HG03378 (cell line): ENCODE results near the gene CD9.

Experiments used
- ATAC-seq: cut with Tn5 transposase; IDR thresholded peaks from one replicate; pipeline ENCODE4 v1.9.1; 2021; ENCODE audit warnings: mild to moderate bottlenecking, moderate library complexity; ENCODE audit not compliant: unreplicated experiment

Gene CD9

DNA sequence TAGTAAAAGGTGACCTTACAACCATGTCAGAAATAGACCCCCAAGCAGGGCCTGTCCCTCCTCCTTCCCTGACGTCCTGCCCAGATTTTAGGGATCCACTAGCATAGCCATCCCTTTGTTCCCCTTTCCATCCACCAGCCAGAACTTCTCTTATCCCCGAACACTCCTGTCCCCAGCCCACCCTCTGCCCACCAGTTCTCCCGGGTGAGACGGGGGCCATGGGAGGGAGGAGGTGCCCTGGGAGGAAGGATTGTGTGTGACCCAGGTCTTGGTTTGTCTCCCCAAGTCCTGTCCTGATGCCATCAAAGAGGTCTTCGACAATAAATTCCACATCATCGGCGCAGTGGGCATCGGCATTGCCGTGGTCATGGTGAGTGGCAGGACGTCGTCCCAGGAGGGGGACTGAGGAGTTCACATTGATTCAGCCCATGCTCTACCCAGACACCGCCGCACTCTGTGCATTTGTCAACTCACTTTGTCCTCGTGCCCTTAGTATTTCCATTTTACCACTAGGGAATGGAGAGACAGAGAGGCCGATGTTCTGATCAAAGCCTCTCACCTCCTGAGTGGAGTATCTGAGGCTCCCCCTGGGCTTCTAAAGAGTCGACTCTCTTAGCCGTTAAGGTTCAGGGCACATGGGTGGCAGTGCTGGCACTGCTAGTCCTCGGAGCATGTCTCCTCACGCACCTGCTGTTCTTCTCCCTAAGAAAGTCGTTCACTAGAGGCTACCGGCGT lies 35.9 kb downstream of the CD9 start:
- no peak for ATAC-seq

DNA sequence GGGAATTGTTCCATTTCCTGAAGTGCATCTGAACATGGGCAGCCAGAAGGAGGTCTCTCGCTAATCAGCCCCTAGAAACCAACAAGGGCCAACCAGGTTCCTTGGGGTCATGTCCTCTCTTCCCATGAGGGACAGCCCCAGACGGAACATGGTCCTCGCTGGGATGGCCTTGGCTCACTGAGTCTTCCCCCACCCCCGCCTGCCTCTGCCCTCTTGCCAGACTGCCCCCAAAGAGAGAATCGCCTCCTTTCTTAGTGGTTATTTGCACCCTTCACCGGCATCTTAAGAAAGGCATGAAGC lies 36.4 kb downstream of the CD9 start:
- ATAC-seq = no peak

DNA sequence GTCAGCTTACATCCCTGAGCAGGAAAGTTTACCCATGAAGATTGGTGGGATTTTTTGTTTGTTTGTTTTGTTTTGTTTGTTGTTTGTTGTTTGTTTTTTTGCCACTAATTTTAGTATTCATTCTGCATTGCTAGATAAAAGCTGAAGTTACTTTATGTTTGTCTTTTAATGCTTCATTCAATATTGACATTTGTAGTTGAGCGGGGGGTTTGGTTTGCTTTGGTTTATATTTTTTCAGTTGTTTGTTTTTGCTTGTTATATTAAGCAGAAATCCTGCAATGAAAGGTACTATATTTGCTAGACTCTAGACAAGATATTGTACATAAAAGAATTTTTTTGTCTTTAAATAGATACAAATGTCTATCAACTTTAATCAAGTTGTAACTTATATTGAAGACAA lies 37.6 kb downstream of the CD9 start:
- ATAC-seq = no peak

DNA sequence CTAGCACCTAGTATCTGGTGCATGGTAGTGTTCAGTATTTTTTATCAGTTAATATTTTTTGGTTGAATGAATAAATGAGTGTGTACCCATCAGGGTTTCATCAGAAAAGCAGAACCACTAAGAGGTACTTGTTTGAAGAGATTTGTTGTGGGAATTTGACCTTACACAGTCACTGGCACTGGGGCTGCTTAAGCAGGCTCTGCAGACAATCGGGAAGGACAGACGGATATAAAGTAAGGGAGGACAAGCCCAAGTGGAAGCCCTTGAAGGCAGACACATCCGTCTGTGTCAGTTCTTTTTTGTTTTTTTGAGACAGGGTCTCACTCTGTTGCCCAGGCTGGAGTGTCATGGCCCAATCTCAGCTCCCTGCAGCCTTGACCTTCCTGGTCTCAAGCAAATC lies 38.7 kb downstream of the CD9 start:
- ATAC-seq = no peak

DNA sequence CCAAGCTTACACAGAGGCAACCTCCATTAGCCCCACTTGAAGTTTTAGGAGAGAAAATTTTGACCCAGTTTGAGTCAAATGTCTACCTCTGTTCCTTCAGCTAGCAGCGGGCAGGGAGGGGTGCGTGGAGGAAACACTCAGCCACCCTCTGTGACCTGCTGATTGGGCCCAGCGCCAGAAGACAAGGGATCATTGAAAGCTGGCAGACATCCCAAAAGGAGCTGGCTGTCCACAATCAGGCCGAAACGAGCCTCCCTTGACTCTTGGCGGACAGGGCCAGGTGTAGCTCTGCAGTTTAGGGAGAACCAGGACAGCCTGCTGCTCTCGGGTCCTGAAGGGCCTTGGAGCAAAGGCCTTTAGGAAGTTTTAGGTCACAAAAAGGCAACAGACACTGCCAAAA lies 41.3 kb downstream of the CD9 start:
- ATAC-seq = no peak

DNA sequence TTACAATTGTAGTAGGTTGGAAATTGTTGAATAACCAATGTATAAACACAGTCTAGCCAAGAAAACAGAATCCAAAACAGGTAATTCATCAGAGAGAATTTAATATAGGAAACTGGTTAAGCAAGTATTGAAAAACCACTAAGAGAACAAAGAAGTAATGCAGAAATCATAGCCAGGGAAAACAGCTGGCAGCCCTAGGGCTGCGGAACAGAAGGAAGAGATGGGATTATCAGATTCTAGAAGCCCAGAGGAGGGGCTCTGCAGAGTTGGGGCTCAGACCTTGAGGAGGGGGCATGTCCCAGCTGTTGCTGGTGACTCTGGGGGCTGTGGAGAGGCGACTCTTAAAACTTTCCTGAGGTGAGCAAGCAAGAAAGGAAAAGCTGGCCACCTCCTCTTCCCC lies 49.4 kb downstream of the CD9 start:
- ATAC-seq = no peak

DNA sequence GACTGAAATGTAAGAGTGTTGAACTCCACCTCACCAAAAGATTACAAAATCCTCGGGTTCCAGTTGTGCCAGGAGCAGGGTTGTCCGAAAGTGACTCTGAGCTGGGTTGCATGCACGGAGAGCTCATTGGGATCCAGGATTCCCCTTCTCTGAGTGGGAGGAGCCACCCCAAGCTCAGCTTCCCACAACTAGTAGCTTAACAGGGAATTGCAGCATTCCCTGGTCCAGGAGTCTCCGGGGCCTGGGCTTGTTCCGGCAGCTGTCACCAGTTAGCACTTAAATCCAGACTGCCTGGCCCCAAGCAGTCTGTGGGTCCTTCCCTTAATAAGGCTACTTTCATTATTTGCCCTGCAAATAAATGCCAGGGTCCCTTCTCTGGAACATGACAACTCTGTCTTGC lies 50.1 kb downstream of the CD9 start:
- no peak for ATAC-seq

DNA sequence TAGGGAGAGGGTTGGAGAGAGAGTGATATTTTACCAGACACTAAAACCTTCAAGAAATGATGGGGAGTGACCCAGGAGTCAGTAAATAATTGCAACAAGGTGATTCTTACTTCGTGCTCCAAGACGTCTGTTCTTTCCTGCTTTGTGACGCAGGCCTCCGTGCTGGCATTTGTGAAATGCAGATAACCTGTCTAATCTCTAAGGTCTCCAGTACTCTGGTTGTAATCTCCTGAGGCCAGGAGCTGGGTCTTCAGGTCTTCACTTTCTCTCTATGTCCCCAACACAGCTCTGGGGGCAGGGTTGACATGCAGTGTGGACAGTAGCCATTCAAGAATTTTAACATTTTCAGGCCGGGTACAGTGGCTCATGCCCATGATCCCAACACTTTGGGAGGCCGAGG lies 53.1 kb downstream of the CD9 start:
- no peak for ATAC-seq

DNA sequence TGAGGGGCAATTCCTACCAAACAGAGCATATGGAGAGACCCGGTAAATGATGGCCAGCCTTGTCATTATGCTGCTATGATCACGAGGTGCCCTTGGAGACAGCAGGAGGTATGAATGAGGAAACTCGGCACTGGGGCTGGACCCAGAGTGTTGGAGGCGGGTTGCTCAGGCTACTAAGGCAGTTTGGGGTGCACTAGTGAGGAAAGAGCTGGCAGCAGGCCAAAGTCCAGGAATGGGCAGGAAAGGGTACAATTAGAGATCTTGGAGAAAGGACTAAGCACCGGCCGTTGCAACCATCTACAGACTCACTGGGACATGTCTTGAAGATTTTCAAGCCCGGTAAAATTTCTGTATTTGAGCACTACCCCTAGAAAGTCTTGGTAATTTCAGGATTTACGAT lies 54.3 kb downstream of the CD9 start:
- no peak for ATAC-seq

DNA sequence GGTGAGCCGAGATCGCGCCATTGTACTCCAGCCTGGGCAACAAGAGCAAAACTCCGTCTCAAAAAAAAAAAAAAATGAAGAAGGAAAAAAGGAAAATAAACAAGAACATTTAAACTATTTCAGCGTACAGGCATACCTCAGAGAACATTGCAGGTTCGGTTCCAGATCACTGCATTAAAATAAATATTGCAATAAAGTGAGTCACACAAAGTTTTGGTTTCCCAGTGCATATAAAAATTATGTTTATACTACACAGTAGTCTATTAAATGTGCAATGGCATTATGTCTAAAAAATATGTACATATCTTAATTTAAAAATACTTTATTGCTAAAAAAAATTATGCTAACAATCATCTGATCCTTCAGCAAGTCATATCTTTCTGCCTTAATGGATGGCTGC lies 56.8 kb downstream of the CD9 start:
- no peak for ATAC-seq

DNA sequence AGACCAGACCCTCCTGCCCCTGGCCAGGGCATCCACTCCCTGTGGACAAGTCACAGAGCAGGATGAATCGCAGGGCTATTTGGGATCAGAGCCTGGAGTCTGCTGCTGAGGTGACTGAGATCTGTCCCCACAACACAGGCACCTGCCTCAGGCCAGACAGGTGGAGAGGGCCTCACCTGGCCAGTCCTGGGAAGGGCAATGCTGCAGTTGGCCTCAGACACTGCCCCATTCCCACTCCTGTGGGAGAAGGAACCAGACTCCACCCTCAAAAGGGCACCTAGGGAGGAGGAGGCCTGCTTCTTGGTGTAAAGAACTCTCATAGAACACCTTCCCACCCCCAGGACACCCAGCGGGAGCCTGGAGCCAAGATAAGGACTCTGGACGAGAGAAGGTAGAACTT lies 62.0 kb downstream of the CD9 start:
- no peak for ATAC-seq

DNA sequence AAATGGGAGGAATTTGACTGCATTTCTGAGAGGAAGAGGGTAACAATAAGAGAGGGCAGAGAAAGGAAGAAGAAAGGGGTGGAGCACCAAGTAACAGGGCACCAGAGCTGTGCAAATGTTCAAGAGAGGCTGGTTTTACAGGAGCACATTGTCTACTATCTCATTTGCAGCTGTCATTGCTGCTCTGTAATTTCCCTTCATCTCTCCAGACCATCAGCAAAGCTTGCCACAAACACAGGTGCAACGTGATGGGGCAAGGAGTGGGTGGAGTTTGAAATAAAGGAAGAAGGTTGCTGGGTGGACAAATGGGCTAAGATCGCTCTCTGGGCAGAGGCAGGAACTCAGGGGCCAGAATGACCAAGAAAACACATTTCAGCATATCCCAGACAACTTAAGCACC lies 62.4 kb downstream of the CD9 start:
- no peak for ATAC-seq

DNA sequence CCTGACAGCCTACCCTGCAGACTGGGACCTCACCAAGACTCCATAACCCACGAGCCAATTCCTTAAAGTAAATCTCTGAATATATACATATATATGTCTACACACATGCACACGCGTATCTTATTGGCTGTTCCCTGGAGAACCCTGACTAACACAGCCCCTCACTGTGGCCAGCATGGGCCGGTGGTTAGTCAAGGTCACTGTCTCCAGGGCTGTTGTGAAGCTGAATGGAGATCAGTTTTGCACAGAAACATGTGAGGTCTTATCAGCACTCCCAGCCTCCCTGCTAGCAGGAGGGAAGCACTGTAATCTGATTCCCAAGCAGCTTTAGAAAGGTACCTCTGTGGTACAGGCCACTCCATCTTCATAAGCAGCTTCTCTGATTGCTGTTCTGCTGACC lies 63.7 kb downstream of the CD9 start:
- ATAC-seq = no peak

DNA sequence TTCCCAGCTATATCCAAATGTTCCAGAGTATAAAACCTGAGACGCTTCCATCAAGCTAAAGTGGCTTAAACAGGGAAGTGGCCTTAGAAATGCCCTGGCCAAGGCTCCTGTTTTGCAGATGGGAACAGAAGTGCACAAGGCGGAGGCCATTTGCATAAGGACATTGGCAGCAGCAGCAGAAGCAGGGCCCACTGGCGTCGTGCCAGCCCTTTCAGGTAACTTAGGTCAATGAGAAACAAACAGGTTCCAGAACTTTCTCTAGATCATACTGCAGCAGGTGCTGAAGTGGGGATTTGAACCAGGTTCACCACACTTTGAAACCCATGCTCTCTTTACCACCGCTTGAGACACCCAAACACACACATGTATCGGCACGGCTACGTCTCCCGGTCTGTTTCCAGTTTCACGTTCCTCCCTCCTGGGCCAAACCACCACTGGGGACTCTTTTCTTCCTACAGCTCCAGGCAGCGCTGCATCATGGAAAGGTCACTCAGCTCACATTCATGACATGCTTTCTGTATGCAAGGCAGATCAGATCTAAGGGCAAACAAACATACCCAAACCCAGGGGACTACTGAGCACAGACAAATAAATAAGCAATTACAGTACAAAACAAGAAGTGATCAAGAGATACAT lies 64.3 kb downstream of the CD9 start:
- ATAC-seq = no peak

DNA sequence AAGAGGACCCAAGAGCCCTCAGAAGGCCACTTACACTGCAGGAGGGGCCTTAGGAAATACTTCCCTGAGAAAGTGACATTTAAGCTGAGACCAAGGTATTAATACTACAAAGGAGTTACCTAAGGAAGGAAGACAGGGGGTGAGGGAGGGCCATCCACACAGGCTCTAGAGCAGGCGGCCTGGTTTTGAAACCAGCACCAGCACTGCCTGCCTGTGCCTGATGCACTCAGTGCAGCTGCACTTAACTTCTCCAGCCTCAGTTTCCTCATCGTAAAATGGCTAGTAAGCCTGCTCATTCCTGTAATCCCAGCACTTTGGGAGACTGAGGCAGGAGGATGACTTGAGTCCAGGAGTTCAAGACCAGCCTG lies 64.8 kb downstream of the CD9 start:
- ATAC-seq = no peak

DNA sequence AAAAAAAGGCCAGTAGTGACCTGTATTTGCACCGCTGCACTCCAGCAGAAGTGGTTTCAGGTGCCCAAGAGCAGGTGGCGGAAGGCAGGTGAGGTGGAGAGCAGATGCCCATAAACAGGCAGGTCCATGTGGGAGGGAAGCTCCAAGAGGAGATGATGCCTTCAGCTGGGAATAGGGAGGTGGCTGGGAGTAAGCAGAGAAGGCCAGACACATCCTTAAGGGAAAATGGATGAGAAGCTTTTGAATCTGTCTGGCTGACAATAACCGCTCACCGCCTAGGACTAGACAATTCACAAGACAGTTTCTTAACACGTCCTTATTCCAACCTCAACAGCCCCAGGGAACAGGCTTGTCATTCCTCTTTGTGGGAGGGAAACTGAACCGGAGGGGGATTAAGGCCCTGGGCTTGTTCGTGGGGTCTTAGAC lies 66.4 kb downstream of the CD9 start:
- ATAC-seq = no peak

DNA sequence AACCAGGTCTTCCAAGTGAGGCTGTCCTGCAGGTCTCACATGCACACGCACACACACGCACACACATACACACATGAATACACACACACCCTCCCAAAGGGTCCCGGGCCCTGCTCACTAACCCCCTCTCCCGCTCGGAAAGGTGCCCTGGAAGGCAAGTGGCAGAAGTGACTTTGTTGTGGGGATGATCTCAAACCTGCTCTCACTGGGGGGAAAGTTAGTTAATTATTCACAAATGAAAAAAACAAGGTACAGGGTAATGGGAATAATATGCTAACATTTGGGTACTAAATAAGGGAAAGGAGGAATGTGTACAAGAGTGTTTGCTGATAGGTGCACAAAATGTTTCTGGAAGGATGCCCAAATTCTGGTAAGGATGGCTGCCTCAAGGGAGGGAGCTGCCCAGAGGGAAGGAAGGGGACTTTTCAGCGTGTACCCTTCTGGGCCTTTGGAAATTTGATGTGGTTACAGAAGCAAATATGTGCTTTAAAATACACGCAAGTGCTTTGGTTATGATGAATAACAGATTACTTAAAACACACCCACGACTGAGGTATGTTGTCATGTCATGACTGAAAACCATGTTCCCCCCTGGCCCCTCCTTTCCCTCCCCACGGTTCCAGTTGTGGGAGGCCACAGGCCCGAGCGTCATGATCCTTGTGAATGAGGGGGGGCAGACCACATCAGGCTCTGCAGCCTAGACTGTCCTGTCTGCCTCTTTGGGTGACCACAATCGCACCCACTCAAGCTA lies 66.9 kb downstream of the CD9 start:
- no peak for ATAC-seq

DNA sequence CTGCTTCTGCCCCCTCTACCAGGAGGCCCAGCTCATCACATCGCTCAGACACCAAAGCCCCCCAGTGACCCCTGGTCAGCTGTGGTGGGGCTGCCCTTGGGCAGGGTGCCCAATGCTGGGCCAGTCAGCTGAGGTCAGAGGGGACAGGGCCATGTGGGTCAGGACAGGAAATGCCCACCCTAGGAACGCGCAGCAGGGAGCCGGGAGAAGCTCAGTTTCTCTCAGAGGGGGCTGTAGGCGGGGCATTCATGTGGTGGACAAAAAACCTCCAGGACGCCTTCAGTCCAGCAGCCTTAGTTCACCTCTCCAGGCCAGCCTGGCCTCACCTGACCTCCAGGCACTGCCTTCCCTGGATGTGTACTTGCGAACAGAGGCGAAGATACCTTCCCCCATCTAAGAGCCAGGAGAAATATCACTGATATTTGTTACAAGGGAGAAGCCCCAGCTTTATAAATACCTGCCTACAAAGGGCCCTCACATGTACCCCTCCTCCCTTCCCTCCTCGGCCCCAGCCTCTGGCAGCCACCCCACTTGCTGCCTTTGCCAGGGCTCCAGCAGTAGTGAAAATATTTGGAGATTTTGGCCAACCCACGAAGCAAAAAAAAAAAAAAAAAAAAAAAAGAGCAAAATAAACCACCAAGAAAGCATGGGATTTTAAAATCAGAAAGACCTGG lies 68.4 kb downstream of the CD9 start:
- no peak for ATAC-seq

DNA sequence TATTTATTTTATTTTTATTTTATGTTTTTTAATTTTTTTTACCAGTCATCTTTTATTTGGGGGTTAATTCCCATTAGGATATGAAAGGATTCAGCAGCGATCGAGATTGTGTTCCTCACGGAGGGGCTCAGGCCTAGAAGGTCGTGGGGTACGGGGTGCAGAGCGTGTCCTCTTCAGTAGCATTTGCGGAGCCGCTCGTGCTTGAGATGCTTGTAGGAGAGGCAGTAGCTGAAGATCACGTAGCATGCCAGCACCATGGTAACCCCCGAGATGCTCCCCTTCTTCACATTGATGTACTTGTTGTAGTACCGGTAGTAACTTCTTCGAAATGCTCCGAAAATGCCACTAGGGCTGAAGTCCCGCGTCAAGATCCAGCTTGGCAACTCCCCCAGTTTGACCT lies 69.8 kb downstream of the CD9 start:
- no peak for ATAC-seq

DNA sequence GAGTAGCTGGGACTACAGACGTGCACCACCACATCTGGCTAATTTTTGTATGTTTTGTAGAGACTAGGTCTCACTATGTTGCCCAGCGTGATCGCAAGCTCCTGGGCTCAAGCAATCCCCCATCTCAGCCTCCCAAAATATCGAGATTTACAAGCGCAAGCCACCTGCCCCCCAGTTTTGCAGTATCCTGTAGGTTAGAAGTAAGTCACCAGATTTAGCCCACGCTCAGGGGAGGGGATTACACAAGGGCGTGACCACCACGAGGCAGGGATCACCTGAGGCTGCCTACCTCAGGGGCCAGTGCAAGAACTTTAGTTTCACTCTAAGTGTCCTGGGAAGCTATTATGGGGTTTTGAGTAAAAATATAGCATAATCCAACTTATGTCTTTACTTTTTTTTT lies 71.1 kb downstream of the CD9 start:
- ATAC-seq = no peak

DNA sequence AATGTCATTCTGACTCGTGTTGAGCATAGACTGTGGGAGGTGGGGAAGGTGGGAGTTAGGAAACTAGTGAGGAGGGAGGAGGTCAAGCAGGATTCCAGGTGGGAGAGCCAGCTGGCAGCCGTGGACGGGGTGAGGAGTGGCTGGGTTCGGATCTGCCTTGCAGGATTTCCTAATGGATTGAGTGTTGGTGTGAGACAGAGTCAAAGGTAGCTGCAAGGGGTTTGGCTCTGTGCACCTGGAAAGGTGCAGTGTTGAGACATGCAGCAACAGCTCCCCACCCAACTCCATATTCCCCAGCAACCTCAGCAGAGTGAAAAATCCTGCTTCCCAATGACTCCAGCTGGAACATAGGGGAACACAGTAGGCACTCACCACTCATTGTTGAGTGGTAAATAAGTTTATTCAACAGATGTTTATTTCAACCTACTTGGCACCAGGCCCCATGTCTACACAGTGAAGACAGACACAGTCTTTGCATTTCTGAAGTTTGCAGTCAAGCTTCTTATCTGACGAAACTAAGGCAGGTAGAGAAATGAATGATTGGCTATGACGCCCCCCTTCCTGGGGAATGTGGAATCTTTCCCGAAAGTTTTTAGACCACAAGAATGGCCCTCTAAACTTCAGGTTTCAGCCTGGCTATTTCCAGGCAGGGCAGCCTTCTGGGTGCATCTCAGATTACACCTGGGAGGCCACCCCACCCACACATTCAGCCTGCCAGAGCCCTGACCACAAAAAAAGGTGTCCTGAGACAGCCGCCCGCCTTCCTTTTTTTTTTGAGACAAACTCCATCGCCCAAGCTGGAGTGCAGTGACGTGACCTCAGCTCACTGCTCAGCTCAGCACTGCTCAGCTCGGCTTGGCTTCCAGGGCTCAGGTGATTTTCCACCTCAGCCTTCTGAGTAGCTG lies 72.4 kb downstream of the CD9 start:
- no peak for ATAC-seq
